HG03103 (cell line): Measurements from ENCODE around the gene IREB2.
"Not testable (repeated sequence)": the region's sequence is repeated elsewhere in the genome, so short reads cannot be mapped to it uniquely, and the experiment has no call there.

ENCODE experiments used
- ATAC-seq: cut with Tn5 transposase; IDR thresholded peaks from one replicate; pipeline ENCODE4 v1.9.1; 2021; ENCODE audit warnings: low read depth; ENCODE audit not compliant: unreplicated experiment

Gene IREB2

GRCh38 chr15:78437762-78438618, at the start of gene IREB2:
TSS of gene IREB2 (plus strand) at chr15:78438216. CDS start at chr15:78438338, 122 bp downstream.
- peak; percentile 63 for ATAC-seq

DNA sequence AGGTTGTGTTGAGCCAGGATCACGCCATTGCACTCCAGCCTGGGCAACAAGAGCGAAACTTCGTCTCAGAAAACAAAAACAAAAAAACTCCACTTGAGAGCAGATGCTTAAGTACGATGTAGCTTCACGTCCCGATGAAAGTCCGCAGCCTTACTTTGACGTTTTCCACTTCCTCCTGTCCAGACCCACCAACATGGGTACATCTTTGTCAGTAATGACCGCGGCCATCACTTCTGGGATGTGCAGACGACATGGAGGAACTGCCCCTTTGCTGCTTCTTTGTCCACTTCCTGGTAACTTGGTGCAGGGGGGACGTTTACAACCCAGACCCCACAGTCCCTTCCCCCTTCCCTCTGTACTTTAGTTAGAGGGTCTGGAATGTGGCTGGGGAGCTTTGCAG, 49.2 kb upstream of the IREB2 start:
- no peak for ATAC-seq

DNA sequence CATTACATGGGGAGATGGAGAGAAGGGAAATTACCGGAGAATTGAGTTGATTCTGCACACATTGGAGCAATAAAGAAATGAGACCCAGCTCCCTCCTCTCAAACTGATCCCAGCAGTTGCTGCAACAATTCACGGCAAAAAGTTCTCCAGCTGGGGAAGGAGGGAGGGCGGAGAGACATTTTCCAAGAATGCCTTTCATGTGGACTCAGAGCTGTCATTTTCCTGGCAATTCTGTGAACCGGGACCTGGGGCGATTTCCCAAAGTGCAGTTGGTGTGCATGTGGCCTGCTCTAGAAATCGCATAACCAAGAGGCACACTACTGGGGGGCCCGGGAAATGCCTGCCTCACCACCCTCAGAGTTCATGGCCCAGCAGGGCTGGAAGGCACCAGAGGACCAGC, 48.7 kb upstream of the IREB2 start:
- no peak for ATAC-seq

DNA sequence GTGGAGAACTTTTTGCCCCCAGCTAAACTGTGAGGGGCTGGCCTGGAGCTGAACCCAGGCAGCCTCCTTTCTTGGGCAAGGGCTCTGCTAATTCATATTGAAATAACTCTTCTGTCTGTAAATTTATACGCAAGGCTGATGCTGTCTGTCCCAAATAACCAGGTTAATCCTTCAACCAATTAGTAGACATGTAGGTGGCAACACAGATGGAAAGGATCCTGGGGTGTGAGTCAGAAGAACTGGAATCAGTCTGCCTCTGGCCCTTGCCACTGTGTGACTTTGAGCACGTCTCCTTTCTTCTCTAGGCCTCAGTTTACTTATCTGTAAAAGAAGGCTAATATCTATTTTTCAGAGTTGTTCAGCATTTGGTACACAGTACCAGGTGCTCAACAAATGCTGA, 48.3 kb upstream of the IREB2 start:
- ATAC-seq, result no peak

DNA sequence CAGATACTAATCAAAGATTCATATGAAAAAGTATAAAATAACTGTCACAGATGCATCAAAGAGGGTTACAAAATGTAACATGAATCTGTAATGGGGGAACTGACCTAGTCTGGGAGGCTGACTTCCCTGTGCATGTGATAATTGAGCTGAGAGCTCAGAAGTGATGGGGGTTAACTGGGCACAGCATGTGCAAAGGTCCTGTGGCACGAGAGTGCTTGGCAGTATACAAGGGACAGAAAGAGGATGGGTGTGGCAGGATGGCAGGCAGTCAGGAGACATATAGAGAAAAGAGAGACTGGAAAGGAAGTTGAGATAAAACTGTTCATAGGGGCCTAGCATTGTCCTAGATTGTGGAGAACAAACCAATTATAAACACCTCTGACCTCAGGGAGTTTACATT, 47.8 kb upstream of the IREB2 start:
- no peak for ATAC-seq

DNA sequence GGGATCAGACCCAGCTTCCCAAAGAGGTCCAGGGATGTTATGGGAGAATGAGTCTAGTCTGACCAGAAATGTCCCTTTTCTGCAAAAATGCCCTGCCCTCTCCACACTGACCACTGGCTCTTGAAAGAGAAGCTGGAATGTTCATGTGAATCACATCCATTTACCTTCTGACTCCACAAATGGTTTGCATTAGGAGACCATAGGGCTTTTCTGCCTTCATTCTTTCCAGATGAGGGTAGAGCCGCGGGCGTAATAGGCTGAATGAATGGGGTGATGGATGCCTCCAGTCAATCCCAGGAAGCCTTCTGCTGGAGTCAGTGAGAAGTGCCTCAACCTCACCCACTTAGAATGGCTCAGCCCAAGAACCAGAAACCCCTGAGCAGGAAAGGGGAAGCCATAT, 47.2 kb upstream of the IREB2 start:
- ATAC-seq, result no peak

DNA sequence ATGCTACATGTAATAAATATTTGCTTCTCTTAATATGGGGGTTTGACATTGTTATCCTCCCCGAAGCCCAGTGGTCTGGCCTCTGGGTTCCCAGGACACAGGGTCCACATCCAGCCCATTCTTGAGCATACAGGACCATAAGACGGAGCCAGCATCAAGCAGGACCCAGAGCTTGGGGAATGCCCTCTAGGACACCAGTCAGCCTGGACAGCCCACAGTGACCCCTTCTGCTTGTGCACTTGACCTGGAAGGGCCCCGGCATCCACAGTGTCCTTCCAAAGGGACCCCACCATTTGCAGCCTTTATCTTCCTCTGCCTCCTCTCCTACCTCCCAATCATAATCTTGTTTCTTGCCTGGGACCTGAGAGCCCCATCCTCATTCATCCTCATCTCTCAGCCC, 46.2 kb upstream of the IREB2 start:
- ATAC-seq, result no peak

- ATAC-seq, result no peak
Measured at GRCh38 chr15:78392430-78392829, 45.6 kb upstream of the IREB2 start.

- no peak for ATAC-seq
Measured at GRCh38 chr15:78393137-78393536, 44.9 kb upstream of the IREB2 start.

DNA sequence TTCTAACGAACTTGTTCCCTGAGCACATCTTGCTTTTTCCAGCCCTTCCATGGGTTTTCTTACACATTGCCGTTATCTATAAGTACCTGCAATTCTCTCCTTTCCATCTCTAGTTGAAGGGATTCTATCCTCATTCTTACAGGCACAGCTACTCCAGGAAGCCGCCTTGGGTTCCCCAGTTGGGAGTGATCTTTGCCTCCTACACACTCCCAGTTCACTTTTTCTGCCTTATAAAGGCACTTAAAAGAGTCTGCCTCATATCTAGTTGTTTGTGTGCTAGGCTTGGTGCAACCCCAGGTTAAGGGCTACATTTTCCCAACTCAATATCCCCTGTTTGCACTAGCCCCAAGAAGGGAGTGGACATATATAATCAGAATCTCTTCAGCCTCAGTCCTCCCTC, 44.0 kb upstream of the IREB2 start:
- no peak for ATAC-seq

- no peak for ATAC-seq
Measured at GRCh38 chr15:78394981-78395616, 42.9 kb upstream of the IREB2 start.

GRCh38 chr15:78396186-78396814, 41.7 kb upstream of the IREB2 start:
- ATAC-seq, result no peak

DNA sequence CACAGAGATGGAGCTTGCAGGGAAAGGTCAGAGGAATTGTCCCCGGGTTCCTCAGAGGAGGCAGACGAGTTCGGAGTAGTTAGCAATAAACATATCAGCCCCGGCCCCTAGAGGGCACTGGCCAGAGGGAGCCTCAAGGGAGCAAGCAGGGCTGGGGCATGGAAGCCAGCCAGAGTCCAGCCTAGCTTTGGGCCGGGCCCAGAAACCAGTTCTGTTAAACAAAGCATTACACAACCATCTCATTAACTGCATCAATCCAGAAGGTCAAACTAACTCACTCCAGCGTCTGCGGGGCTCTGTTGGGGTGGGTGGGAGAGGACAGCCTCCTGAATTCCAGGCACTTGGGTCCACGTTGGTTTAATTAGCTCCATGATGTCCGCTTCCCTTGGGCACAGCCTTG, 41.0 kb upstream of the IREB2 start:
- ATAC-seq, result no peak

DNA sequence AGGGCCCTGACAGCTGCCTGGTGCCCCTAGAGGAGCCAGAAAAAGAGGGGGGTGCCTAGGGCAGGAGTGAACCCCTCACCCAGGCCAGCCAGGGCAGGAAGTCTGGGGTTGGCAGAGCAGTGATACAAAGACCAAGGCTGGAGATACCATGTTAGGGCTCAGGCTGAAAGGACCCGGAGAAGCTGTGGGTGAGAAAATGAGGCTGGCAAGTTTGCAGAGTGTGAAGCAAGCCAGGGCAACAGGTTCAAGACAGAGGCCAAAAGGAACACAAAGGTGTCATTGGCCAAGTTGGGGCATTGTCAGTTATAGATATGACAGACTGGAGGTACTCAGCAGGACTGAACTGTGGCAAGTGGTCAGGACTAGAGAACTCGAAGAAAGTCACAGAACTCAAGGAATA, 40.6 kb upstream of the IREB2 start:
- no peak for ATAC-seq

GRCh38 chr15:78398076-78398825, 39.8 kb upstream of the IREB2 start:
- no peak for ATAC-seq

DNA sequence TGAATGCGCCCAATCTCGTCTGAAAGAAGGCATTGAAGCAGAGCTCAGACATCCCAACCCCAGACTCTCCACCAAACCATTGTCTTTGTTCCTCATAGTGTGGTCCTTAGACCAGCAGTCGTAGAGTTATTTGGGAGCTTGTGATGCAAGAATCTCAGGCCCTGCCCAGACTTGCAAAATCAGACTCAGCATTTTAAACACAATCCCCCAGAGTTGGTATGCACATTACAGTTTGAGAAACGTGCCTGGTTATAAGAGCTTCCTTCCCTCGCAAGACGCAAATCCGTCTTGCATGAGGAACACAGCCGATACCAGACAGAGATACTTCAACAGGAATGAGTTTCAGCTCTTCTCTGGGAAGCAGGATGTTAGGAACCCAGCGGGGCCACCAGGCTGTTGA, 38.9 kb upstream of the IREB2 start:
- no peak for ATAC-seq

DNA sequence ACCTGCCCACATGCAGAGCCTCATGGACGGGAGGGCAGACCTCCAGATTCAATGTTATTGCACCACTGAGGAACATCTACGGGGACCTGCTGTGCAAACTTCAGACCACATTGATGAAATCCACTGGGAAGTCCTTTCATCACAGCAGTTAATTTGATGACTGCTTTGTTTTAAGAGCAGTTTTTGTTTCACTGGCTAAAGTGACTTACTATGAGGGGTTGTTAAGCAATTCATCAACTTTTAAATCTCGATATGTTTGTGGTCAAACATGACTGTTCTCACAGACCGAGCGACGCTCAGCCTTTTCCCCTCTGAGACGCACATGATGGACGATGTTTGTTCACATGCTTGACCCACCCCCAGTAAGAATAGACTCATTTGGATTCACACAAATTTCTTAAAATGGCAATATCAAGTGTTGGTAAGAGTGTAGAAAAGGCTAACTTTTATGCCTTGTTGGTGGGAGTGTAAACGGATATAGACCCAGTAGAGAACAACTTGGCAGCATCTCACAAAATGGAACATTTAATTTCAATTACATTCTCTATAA, 35.9 kb upstream of the IREB2 start:
- ATAC-seq, result no peak

DNA sequence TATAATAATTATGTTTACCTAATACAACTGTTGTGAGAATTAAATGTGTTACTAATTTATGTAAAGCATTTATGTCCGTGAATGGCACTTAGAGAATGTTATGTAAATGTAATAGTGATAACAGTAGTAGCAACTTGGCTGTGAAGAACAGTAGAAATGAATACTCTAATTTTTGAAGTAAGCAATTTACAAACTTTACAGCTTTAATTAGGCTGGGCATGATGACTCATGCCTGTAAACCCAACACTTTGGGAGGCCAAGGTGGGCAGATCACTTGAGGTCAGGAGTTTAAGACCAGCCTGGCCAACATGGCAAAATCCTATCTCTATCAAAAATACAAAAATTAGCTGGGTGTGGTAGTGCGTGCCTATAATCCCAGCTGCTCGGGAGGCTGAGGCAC, 33.9 kb upstream of the IREB2 start:
- ATAC-seq, result no peak

GRCh38 chr15:78404796-78405195, 33.2 kb upstream of the IREB2 start:
- not testable (repeated sequence) for ATAC-seq

GRCh38 chr15:78405336-78405924, 32.6 kb upstream of the IREB2 start:
- no peak for ATAC-seq
